Right lobe of liver (tissue), 4 donors: ENCODE data around the gene ASCC1.
A peak's percentile ranks its signal among the peaks of the same experiment; 100 is the strongest.

Experiments used
- CTCF ChIP-seq, 4 donors: fragments of 200-600 bp in 3 of 4; fragments of 450-650 bp in 1 of 4; IDR thresholded peaks; one replicate each; pipeline versions ENCODE4 v1.5.1 to v1.8.0; 2016 to 2022; ENCODE audit warnings: antibody characterized with exemption in 4 of 4, mild to moderate bottlenecking in 2 of 4
- POLR2A ChIP-seq: fragments of 450-650 bp; IDR thresholded peaks from one replicate; pipeline ENCODE4 v1.6.1; 2017; ENCODE audit warnings: antibody characterized with exemption, mild to moderate bottlenecking
- donor health status: DM: no; HTN: no; CAD: no.
- donor health status: DM: no; HTN: no; CAD: no.
- donor health status: DM: no; HTN: yes; CAD: no.

GRCh38 chr10:72263613-72264241 lies 47.7 kb upstream of the ASCC1 start:
- TF ChIP-seq CTCF (IDR thresholded peaks at IDR 0.05) (no peak), POLR2A (peak; percentile 62)
